HG03378 (cell line): ENCODE data around the gene GATA5.

Experiments
- ATAC-seq: cut with Tn5 transposase; IDR thresholded peaks from one replicate; pipeline ENCODE4 v1.9.1; 2021; ENCODE audit warnings: mild to moderate bottlenecking, moderate library complexity; ENCODE audit not compliant: unreplicated experiment

GATA5 gene

GRCh38 chr20:62475772-62476055, at the start of gene GATA5:
Gene GATA5, minus strand, starts transcription at chr20:62475995. Its CDS starts 474 bp downstream, at chr20:62475521.
- no peak for ATAC-seq

GRCh38 chr20:62525014-62525413, 49.2 kb upstream of the GATA5 start:
- ATAC-seq, result no peak

- no peak for ATAC-seq
These were observed 48.7 kb upstream of the GATA5 start for GRCh38 chr20:62524505-62524911.

GRCh38 chr20:62523473-62524203, 47.8 kb upstream of the GATA5 start:
- ATAC-seq, result no peak

- ATAC-seq, result no peak
These were observed 47.1 kb upstream of the GATA5 start for GRCh38 chr20:62522748-62523396.

GRCh38 chr20:62519826-62520225, 44.0 kb upstream of the GATA5 start:
- ATAC-seq, result no peak

- no peak for ATAC-seq
These were observed 43.1 kb upstream of the GATA5 start for GRCh38 chr20:62518911-62519310.

GRCh38 chr20:62517901-62518610, 42.3 kb upstream of the GATA5 start:
- no peak for ATAC-seq

GRCh38 chr20:62517168-62517567, 41.4 kb upstream of the GATA5 start:
- ATAC-seq, result no peak

GRCh38 chr20:62516338-62516737, 40.5 kb upstream of the GATA5 start:
- ATAC-seq, result no peak

GRCh38 chr20:62515826-62516225, 40.0 kb upstream of the GATA5 start:
- ATAC-seq, result no peak

GRCh38 chr20:62515280-62515679, 39.5 kb upstream of the GATA5 start:
- no peak for ATAC-seq

GRCh38 chr20:62513991-62514390, 38.2 kb upstream of the GATA5 start:
- ATAC-seq, result no peak

- no peak for ATAC-seq
These were observed 36.3 kb upstream of the GATA5 start for GRCh38 chr20:62511915-62512610.

GRCh38 chr20:62511300-62511914, 35.6 kb upstream of the GATA5 start:
- no peak for ATAC-seq

GRCh38 chr20:62508641-62509051, 32.9 kb upstream of the GATA5 start:
- ATAC-seq, result no peak

- no peak for ATAC-seq
These were observed 32.3 kb upstream of the GATA5 start for GRCh38 chr20:62507991-62508640.

- no peak for ATAC-seq
These were observed 31.5 kb upstream of the GATA5 start for GRCh38 chr20:62507323-62507722.

- ATAC-seq, result no peak
These were observed 31.0 kb upstream of the GATA5 start for GRCh38 chr20:62506791-62507190.

GRCh38 chr20:62506087-62506486, 30.3 kb upstream of the GATA5 start:
- no peak for ATAC-seq
